Right lobe of liver (tissue), 4 donors: ENCODE measurements around the gene NLN.

Experiments used
- CTCF ChIP-seq, 4 donors: fragments of 200-600 bp in 3 of 4; fragments of 450-650 bp in 1 of 4; IDR thresholded peaks; one replicate each; pipeline versions ENCODE4 v1.5.1 to v1.8.0; 2016 to 2022; ENCODE audit warnings: antibody characterized with exemption in 4 of 4, mild to moderate bottlenecking in 2 of 4
- POLR2A ChIP-seq: fragments of 450-650 bp; IDR thresholded peaks from one replicate; pipeline ENCODE4 v1.6.1; 2017; ENCODE audit warnings: antibody characterized with exemption, mild to moderate bottlenecking
- donor health status: DM: no; HTN: no; CAD: no.
- donor health status: DM: no; HTN: no; CAD: no.
- donor health status: DM: no; HTN: yes; CAD: no.

GRCh38 chr5:65808818-65809217, 86.8 kb downstream of the NLN start:
- TF ChIP-seq POLR2A (no peak), CTCF (IDR thresholded peaks at IDR 0.05) (no peak)
